ENCODE results near the gene LTK. TPM values are rescaled to one million over a fixed set of nuclear protein-coding genes. Genes with fewer than 3 reads are reported as not detected.

Gene LTK
- total and polyA plus RNA-seq, 2 of the 4 experiments (the other 2 are of a cell fraction) = 0.18 to 0.62 TPM

DNA sequence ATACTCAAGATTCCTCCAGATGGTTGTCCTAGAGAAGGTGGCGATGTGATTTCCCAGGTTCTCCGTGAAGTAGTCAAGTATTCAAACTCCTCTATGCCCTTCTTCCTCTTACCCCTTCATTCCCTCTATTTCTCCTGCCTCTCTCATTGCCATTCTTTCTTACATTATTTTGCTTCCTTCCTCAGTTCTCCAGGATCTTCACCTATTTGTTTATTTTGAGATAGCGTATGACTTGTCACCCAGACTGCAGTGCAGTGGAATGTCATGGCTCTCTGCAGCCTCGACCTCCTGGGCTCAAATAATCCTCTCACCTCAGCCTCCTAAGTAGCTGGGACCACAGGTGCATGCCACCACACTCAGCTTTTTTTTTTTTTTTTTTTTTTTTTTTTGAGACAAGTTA lies 21.7 kb downstream of the LTK start:
- Histone ChIP-seq H3K23ac (ENCODE audit: low read depth, low read length) (peak overlapping the region; percentile 72; the same call in 1 of the 2 replicates), H3K4me2 (ENCODE audit: low read depth, low read length) (no peak overlapping the region), H2BK20ac (ENCODE audit: low read depth, low read length) (peak overlapping the region; percentile 88), H3K4me1 (ENCODE audit: control insufficient read depth, insufficient read depth, low read length) (peaks cover 19% of the 10 kb centered on the region), H3K27me3 (ENCODE audit: control insufficient read depth, insufficient read depth, low read length) (peaks cover 9% of the 10 kb centered on the region), H3K9me1 (ENCODE audit: insufficient read depth, low read length) (peaks cover 38% of the 10 kb centered on the region), H2BK120ac (ENCODE audit: low read depth, low read length) (peak overlapping the region; percentile 91), H3K56ac (ENCODE audit: extremely low read depth, insufficient read depth, low read length) (no peak overlapping the region; the same call in 1 of the 2 replicates), H3K4me3 (ENCODE audit: insufficient read depth, low read depth, low read length) (no peak overlapping the region), H3K9ac (ENCODE audit: low read depth, low read length) (no peak overlapping the region), H4K91ac (ENCODE audit: insufficient read depth, low read depth, low read length) (peak overlapping the region; percentile 34), H2AFZ (replicated peaks; ENCODE audit: low read length, poor library complexity) (peak overlapping the region; percentile 65), H4K5ac (ENCODE audit: low read depth, low read length) (no peak overlapping the region), H4K20me1 (ENCODE audit: insufficient read depth, low read length) (no peaks in the 10 kb centered on the region), H2BK5ac (ENCODE audit: low read depth, low read length, poor library complexity, severe bottlenecking) (peak overlapping the region; percentile 54), H2BK15ac (ENCODE audit: low read depth, low read length) (peak overlapping the region; percentile 63; the same call in 2 of the 3 replicates), H3K79me1 (ENCODE audit: low read depth in 1 of 2, low read length in 2 of 2) (peaks cover 0 to 15% of the 10 kb centered on the region in 2 experiments; a peak in 2 of 4 replicates), H2AK9ac (replicated peaks; ENCODE audit: low read depth, low read length, poor library complexity) (peak overlapping the region; percentile 44), H3K4ac (ENCODE audit: low read depth, low read length) (peak overlapping the region; percentile 75), H2AK5ac (ENCODE audit: low read depth, low read length) (peak overlapping the region; percentile 98), H3K36me3 (ENCODE audit: control insufficient read depth, insufficient read depth, low read length) (no peaks in the 10 kb centered on the region), H3K9me3 (ENCODE audit: control insufficient read depth, insufficient read depth, low read length) (no peaks in the 10 kb centered on the region), H3K14ac (replicated peaks; ENCODE audit: low read depth, low read length) (peak overlapping the region; percentile 88), H3K27ac (ENCODE audit: insufficient read depth, low read length) (no peak overlapping the region), H3K18ac (ENCODE audit: low read depth, low read length) (no peak overlapping the region), H4K8ac (ENCODE audit: low read depth in 2 of 2, low read length in 2 of 2) (peak overlapping the region; percentile 39 to 77; a peak in 2 of 4 replicates)
- in situ Hi-C loops (cut with MboI; ENCODE audit: low sequenced_read_pairs) = no loop called here
- intact Hi-C loops (cut with micrococcal nuclease) = no loop called here
- BruUV-seq (replicated peaks) = no TSS peak
- TF ChIP-seq POLR2A (IDR thresholded peaks at IDR 0.05; ENCODE audit: low read depth, low read length) = no peak
- TF ChIP-seq MAZ (IDR thresholded peaks at IDR 0.05; ENCODE audit: borderline replicate concordance, low read depth, low read length) = no peak
- TF ChIP-seq MAFK (IDR thresholded peaks at IDR 0.05; ENCODE audit: low read depth, low read length) = no peak
- TF ChIP-seq NFE2L2 (IDR thresholded peaks at IDR 0.05; ENCODE audit: low read depth, low read length) = no peak
- TF ChIP-seq MXI1 (IDR thresholded peaks at IDR 0.05; ENCODE audit: borderline replicate concordance, low read depth, low read length) = no peak
- TF ChIP-seq, protein P1, sequence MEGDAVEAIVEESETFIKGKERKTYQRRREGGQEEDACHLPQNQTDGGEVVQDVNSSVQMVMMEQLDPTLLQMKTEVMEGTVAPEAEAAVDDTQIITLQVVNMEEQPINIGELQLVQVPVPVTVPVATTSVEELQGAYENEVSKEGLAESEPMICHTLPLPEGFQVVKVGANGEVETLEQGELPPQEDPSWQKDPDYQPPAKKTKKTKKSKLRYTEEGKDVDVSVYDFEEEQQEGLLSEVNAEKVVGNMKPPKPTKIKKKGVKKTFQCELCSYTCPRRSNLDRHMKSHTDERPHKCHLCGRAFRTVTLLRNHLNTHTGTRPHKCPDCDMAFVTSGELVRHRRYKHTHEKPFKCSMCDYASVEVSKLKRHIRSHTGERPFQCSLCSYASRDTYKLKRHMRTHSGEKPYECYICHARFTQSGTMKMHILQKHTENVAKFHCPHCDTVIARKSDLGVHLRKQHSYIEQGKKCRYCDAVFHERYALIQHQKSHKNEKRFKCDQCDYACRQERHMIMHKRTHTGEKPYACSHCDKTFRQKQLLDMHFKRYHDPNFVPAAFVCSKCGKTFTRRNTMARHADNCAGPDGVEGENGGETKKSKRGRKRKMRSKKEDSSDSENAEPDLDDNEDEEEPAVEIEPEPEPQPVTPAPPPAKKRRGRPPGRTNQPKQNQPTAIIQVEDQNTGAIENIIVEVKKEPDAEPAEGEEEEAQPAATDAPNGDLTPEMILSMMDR (conservative IDR thresholded peaks at IDR 0.05; ENCODE audit: low read depth, low read length) = no peak
- no peak for TF ChIP-seq SMC3 (IDR thresholded peaks at IDR 0.05; ENCODE audit: low read depth, low read length)
- TF ChIP-seq CEBPB (IDR thresholded peaks at IDR 0.05; ENCODE audit: low read depth, low read length) = no peak
- no peak for TF ChIP-seq RFX5 (IDR thresholded peaks at IDR 0.05; ENCODE audit: low read depth, low read length)
- TF ChIP-seq RAD21 (IDR thresholded peaks at IDR 0.05; ENCODE audit: low read length) = no peak
- TF ChIP-seq FOS (IDR thresholded peaks at IDR 0.05; ENCODE audit: low read depth, low read length) = no peak
- TF ChIP-seq, protein P2, sequence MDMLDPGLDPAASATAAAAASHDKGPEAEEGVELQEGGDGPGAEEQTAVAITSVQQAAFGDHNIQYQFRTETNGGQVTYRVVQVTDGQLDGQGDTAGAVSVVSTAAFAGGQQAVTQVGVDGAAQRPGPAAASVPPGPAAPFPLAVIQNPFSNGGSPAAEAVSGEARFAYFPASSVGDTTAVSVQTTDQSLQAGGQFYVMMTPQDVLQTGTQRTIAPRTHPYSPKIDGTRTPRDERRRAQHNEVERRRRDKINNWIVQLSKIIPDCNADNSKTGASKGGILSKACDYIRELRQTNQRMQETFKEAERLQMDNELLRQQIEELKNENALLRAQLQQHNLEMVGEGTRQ (IDR thresholded peaks at IDR 0.05; ENCODE audit: low read depth, low read length) = no peak
- no peak for TF ChIP-seq CHD1 (IDR thresholded peaks at IDR 0.05; ENCODE audit: low read depth, low read length)
- TF ChIP-seq, protein P3, sequence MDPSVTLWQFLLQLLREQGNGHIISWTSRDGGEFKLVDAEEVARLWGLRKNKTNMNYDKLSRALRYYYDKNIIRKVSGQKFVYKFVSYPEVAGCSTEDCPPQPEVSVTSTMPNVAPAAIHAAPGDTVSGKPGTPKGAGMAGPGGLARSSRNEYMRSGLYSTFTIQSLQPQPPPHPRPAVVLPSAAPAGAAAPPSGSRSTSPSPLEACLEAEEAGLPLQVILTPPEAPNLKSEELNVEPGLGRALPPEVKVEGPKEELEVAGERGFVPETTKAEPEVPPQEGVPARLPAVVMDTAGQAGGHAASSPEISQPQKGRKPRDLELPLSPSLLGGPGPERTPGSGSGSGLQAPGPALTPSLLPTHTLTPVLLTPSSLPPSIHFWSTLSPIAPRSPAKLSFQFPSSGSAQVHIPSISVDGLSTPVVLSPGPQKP (IDR thresholded peaks at IDR 0.05; ENCODE audit: borderline replicate concordance, low read depth, low read length) = no peak
- no peak for TF ChIP-seq BHLHE40 (IDR thresholded peaks at IDR 0.05; ENCODE audit: low read depth, low read length)
- no peak for TF ChIP-seq RCOR1 (IDR thresholded peaks at IDR 0.05; ENCODE audit: insufficient replicate concordance, low read length)
- dilution Hi-C loops (cut with HindIII; ENCODE audit: low sequenced_read_pairs, unreplicated experiment) = no loop called here
- DNase-seq (no peak), ATAC-seq (ENCODE audit: low read depth) (no peak)
- ChIA-PET CTCF (interaction anchor here (1.1 kb wide), 1 partner anchor 26 kb away, joined by 3 read pairs; no protein-coding TSS in a partner anchor), POLR2A (ENCODE audit: unreplicated experiment) (no interaction called here)
- WGBS, 2 experiments (ENCODE audit: extremely low coverage in 2 of 2, insufficient read length in 1 of 2) = no CpG with 5 or more reads among the region's 4 CpGs

Data from IMR-90 (cell line).